AG04450 (cell line): ENCODE measurements around the gene DMD. TPM values are rescaled to one million over a fixed set of nuclear protein-coding genes. Genes with fewer than 3 reads are reported as not detected.

Source experiments
- CTCF ChIA-PET: fragments of 300-600, 350-600 bp; formaldehyde crosslinking; extraction: SDS; loops from one replicate; lab custom pipeline; 2022; ENCODE audit warnings: antibody characterized with exemption, inconsistent platforms; lab: Charles Lee
- POLR2A ChIA-PET: fragments of 350-600 bp; formaldehyde crosslinking; extraction: SDS; loops from one replicate; lab custom pipeline; 2021; ENCODE audit warnings: antibody characterized with exemption, inconsistent platforms; lab: Yijun Ruan, JAX
- DNase-seq: peaks from one replicate; pipeline ENCODE4 v3.0.0-alpha.2; 2011; ENCODE audit warnings: low read depth, low spot score
- H3K27ac ChIP-seq: one replicate; pipeline ENCODE4 v1.5.1; 2012; ENCODE audit warnings: low read depth, low read length, control low read depth
- H3K27me3 ChIP-seq: one replicate; pipeline ENCODE4 v1.6.0; 2012; ENCODE audit warnings: low read length; ENCODE audit not compliant: control insufficient read depth, insufficient read depth
- H3K4me3 ChIP-seq: 2 replicates; pipeline ENCODE4 v1.5.1; 2011; ENCODE audit warnings: mild to moderate bottlenecking, low read depth, low read length, control low read depth
- H3K9me3 ChIP-seq: 2 replicates; pipeline ENCODE4 v1.5.1; 2012; ENCODE audit warnings: low read length; ENCODE audit not compliant: control insufficient read depth, insufficient read depth
- CTCF ChIP-seq: IDR thresholded peaks from 2 replicates; pipeline ENCODE4 v1.5.1; 2011; ENCODE audit warnings: low read depth, low read length, control low read depth, inconsistent platforms
- polyA plus RNA-seq: library from polyadenylated mRNA; depleted of rRNA; stranded (reverse); fragments of >200 nt; gene quantifications from 2 replicates; pipeline ENCODE4 v1.2.3, GENCODE V29; 2011

DMD gene
- polyA plus RNA-seq, 1 experiment, result 7.6 TPM

- Histone ChIP-seq H3K27me3 (no peaks in the 10 kb centered on the region), H3K27ac (no peak overlapping the region), H3K4me3 (no peak overlapping the region), H3K9me3 (no peaks in the 10 kb centered on the region)
- CTCF ChIA-PET, result no interaction called here
- POLR2A ChIA-PET, result no interaction called here
- DNase-seq, result no peak
- TF ChIP-seq CTCF, result no peak
Observed at GRCh38 chrX:32582729-32583128, 628.6 kb downstream of the DMD start.

GRCh38 chrX:32576885-32577284, 634.5 kb downstream of the DMD start:
- POLR2A ChIA-PET, result no interaction called here

GRCh38 chrX:32572644-32573043, 638.7 kb downstream of the DMD start:
- no peaks in the 10 kb centered on the region for H3K9me3 ChIP-seq
- DNase-seq, result no peak
- no peaks in the 10 kb centered on the region for H3K27me3 ChIP-seq
- no peak overlapping the region for H3K27ac ChIP-seq
- H3K4me3 ChIP-seq, result no peak overlapping the region
- CTCF ChIA-PET, result no interaction called here
- POLR2A ChIA-PET, result no interaction called here
- TF ChIP-seq CTCF, result no peak

More at GRCh38 chrX:32576885-32577284, 634.5 kb downstream of the DMD start:
- TF ChIP-seq CTCF, result no peak
- no peak overlapping the region for H3K27ac ChIP-seq
- H3K27me3 ChIP-seq, result no peaks in the 10 kb centered on the region
- H3K9me3 ChIP-seq, result no peaks in the 10 kb centered on the region
- CTCF ChIA-PET, result no interaction called here
- no peak overlapping the region for H3K4me3 ChIP-seq
- DNase-seq, result no peak

GRCh38 chrX:32571579-32571978, 639.8 kb downstream of the DMD start:
- Histone ChIP-seq H3K27ac (no peak overlapping the region), H3K4me3 (no peak overlapping the region), H3K27me3 (no peaks in the 10 kb centered on the region), H3K9me3 (no peaks in the 10 kb centered on the region)
- CTCF ChIA-PET, result no interaction called here
- no peak for TF ChIP-seq CTCF
- DNase-seq, result no peak
- POLR2A ChIA-PET, result no interaction called here

GRCh38 chrX:32562261-32562660, 649.1 kb downstream of the DMD start:
- POLR2A ChIA-PET, result no interaction called here
- CTCF ChIA-PET, result no interaction called here
- TF ChIP-seq CTCF, result no peak
- Histone ChIP-seq H3K27ac (no peak overlapping the region), H3K9me3 (no peaks in the 10 kb centered on the region), H3K27me3 (no peaks in the 10 kb centered on the region), H3K4me3 (no peak overlapping the region)
- no peak for DNase-seq
